GM12865 (cell line): ENCODE measurements around the gene MAP3K3.
A peak's percentile ranks its signal among the peaks of the same experiment; 100 is the strongest.

Experiments used
- DNase-seq: peaks from one replicate; pipeline ENCODE4 v3.0.0; 2010; ENCODE audit warnings: low read depth
- H3K4me3 ChIP-seq: 2 replicates; pipeline ENCODE4 v1.5.1; 2011; ENCODE audit warnings: mild to moderate bottlenecking, low read depth, low read length, control low read depth
- CTCF ChIP-seq: IDR thresholded peaks from 2 replicates; pipeline ENCODE4 v1.5.1; 2011; ENCODE audit warnings: low read length, control low read depth, low read depth, inconsistent platforms; ENCODE audit not compliant: insufficient read depth; ENCODE audit errors: missing control alignments

MAP3K3 gene

GRCh38 chr17:63700528-63701455 is 78.6 kb downstream of the MAP3K3 start:
- TF ChIP-seq CTCF: peak; percentile 32
- DNase-seq: peak; percentile 83
- peak overlapping the region; percentile 92 for H3K4me3 ChIP-seq

- no peak for TF ChIP-seq CTCF
- peak overlapping the region; percentile 92 for H3K4me3 ChIP-seq
- peak; percentile 44 for DNase-seq
Measured at GRCh38 chr17:63701456-63701820, 79.2 kb downstream of the MAP3K3 start.

GRCh38 chr17:63701868-63702720 is 79.9 kb downstream of the MAP3K3 start:
- DNase-seq: peak; percentile 89
- peak overlapping the region; percentile 92 for H3K4me3 ChIP-seq
- TF ChIP-seq CTCF: no peak

GRCh38 chr17:63702721-63703015 is 80.5 kb downstream of the MAP3K3 start:
- peak overlapping the region; percentile 92 for H3K4me3 ChIP-seq
- TF ChIP-seq CTCF: no peak
- no peak for DNase-seq

- H3K4me3 ChIP-seq: peak overlapping the region; percentile 92
- DNase-seq: no peak
- TF ChIP-seq CTCF: no peak
Measured at GRCh38 chr17:63703029-63703428, 80.8 kb downstream of the MAP3K3 start.

- no peak for DNase-seq
- no peak overlapping the region for H3K4me3 ChIP-seq
- TF ChIP-seq CTCF: no peak
Measured at GRCh38 chr17:63703556-63704258, 81.5 kb downstream of the MAP3K3 start.
